Kidney epithelial cell (primary cell): ENCODE data around the gene ZMYND15. TPM values are rescaled to one million over a fixed set of nuclear protein-coding genes. Genes with fewer than 3 reads are reported as not detected.

Source experiments
- DNase-seq: peaks from one replicate; pipeline ENCODE4 v3.0.0-alpha.2; 2010; ENCODE audit warnings: low read depth
- H3K27me3 ChIP-seq: 2 replicates; pipeline ENCODE4 v1.6.0; 2011; ENCODE audit warnings: low read length; ENCODE audit not compliant: control insufficient read depth, insufficient read depth
- H3K36me3 ChIP-seq: 2 replicates; pipeline ENCODE4 v1.5.1; 2011; ENCODE audit warnings: low read length; ENCODE audit not compliant: control insufficient read depth, insufficient read depth
- H3K4me3 ChIP-seq: 2 replicates; pipeline ENCODE4 v1.5.1; 2011; ENCODE audit warnings: low read depth, mild to moderate bottlenecking, control low read depth, low read length
- CTCF ChIP-seq: IDR thresholded peaks from 2 replicates; pipeline ENCODE4 v1.5.1; 2011; ENCODE audit warnings: mild to moderate bottlenecking, moderate library complexity, low read length, control low read depth, inconsistent platforms; ENCODE audit not compliant: insufficient read depth, poor library complexity, severe bottlenecking
- total RNA-seq: library from RNA; depleted of rRNA; stranded (reverse); fragments of >200 nt; gene quantifications from 2 replicates; pipeline ENCODE4 v1.2.3, GENCODE V29; 2015

ZMYND15 gene
- total RNA-seq, 1 donor from 2014 or later, result 1.4 TPM

- no peak for DNase-seq
- Histone ChIP-seq H3K4me3 (no peak overlapping the region), H3K27me3 (no peaks in the 10 kb centered on the region), H3K36me3 (no peaks in the 10 kb centered on the region)
- TF ChIP-seq CTCF, result no peak
These were observed 24.4 kb upstream of the ZMYND15 start for GRCh38 chr17:4715063-4715744.

GRCh38 chr17:4716081-4716480, 23.6 kb upstream of the ZMYND15 start:
- no peaks in the 10 kb centered on the region for H3K27me3 ChIP-seq
- no peak for DNase-seq
- no peak overlapping the region for H3K4me3 ChIP-seq
- H3K36me3 ChIP-seq, result peaks cover 1% of the 10 kb centered on the region
- TF ChIP-seq CTCF, result no peak

- Histone ChIP-seq H3K27me3 (no peaks in the 10 kb centered on the region), H3K4me3 (no peak overlapping the region), H3K36me3 (peaks cover 1% of the 10 kb centered on the region)
- TF ChIP-seq CTCF, result no peak
- no peak for DNase-seq
These were observed 21.8 kb upstream of the ZMYND15 start for GRCh38 chr17:4717791-4718190.

- DNase-seq, result no peak
- peaks cover 1% of the 10 kb centered on the region for H3K36me3 ChIP-seq
- H3K4me3 ChIP-seq, result no peak overlapping the region
- H3K27me3 ChIP-seq, result no peaks in the 10 kb centered on the region
- TF ChIP-seq CTCF, result no peak
These were observed 21.4 kb upstream of the ZMYND15 start for GRCh38 chr17:4718276-4718675.

GRCh38 chr17:4719146-4719545, 20.5 kb upstream of the ZMYND15 start:
- Histone ChIP-seq H3K36me3 (peaks cover 1% of the 10 kb centered on the region), H3K27me3 (no peaks in the 10 kb centered on the region), H3K4me3 (no peak overlapping the region)
- no peak for DNase-seq
- TF ChIP-seq CTCF, result no peak

GRCh38 chr17:4719684-4720221, 19.9 kb upstream of the ZMYND15 start:
- DNase-seq, result no peak
- no peaks in the 10 kb centered on the region for H3K27me3 ChIP-seq
- H3K4me3 ChIP-seq, result no peak overlapping the region
- TF ChIP-seq CTCF, result no peak
- H3K36me3 ChIP-seq, result peaks cover 1% of the 10 kb centered on the region
